ENCODE results near the gene GPR132.
"Not testable (repeated sequence)": the region's sequence is repeated elsewhere in the genome, so short reads cannot be mapped to it uniquely, and the experiment has no call there.

GPR132 gene

GRCh38 chr14:105039458-105040205, 25.6 kb downstream of the GPR132 start:
- no peak overlapping the region for H3K4me3 ChIP-seq (ENCODE audit: low read length)
- no peak for TF ChIP-seq CTCF (conservative IDR thresholded peaks at IDR 0.05; ENCODE audit: low read depth, low read length)
- DNase-seq (ENCODE audit: low read depth): no peak

- H3K4me3 ChIP-seq (ENCODE audit: low read length); DNase-seq (ENCODE audit: low read depth): not testable (repeated sequence)
Observed at GRCh38 chr14:105035616-105036015, 29.6 kb downstream of the GPR132 start.

GRCh38 chr14:105034315-105035039, 30.8 kb downstream of the GPR132 start:
- TF ChIP-seq CTCF (conservative IDR thresholded peaks at IDR 0.05; ENCODE audit: low read depth, low read length): no peak
- DNase-seq (ENCODE audit: low read depth): no peak
- peak overlapping the region; percentile 11 for H3K4me3 ChIP-seq (ENCODE audit: low read length)

GRCh38 chr14:105033412-105033900, 31.8 kb downstream of the GPR132 start:
- DNase-seq (ENCODE audit: low read depth): not testable (repeated sequence)

GRCh38 chr14:105032451-105032901, 32.8 kb downstream of the GPR132 start:
- peak overlapping the region; percentile 59 for H3K4me3 ChIP-seq (ENCODE audit: low read length)
- DNase-seq (ENCODE audit: low read depth): peak; percentile 68

More at GRCh38 chr14:105033412-105033900, 31.8 kb downstream of the GPR132 start:
- peak overlapping the region; percentile 59 for H3K4me3 ChIP-seq (ENCODE audit: low read length)

- no peak for DNase-seq (ENCODE audit: low read depth)
- no peak overlapping the region for H3K4me3 ChIP-seq (ENCODE audit: low read length)
Observed at GRCh38 chr14:105030836-105031396, 34.3 kb downstream of the GPR132 start.

GRCh38 chr14:105030194-105030593, 35.0 kb downstream of the GPR132 start:
- H3K4me3 ChIP-seq (ENCODE audit: low read length): no peak overlapping the region
- no peak for TF ChIP-seq CTCF (conservative IDR thresholded peaks at IDR 0.05; ENCODE audit: low read depth, low read length)
- no peak for DNase-seq (ENCODE audit: low read depth)

More at GRCh38 chr14:105030836-105031396, 34.3 kb downstream of the GPR132 start:
- no peak for TF ChIP-seq CTCF (conservative IDR thresholded peaks at IDR 0.05; ENCODE audit: low read depth, low read length)

GRCh38 chr14:105029402-105029801, 35.8 kb downstream of the GPR132 start:
- no peak for DNase-seq (ENCODE audit: low read depth)
- no peak overlapping the region for H3K4me3 ChIP-seq (ENCODE audit: low read length)
- TF ChIP-seq CTCF (conservative IDR thresholded peaks at IDR 0.05; ENCODE audit: low read depth, low read length): no peak

Data from retinal pigment epithelial cell (primary cell).